ENCODE measurements around the gene ATP10B.
"Not testable (repeated sequence)": the region's sequence is repeated elsewhere in the genome, so short reads cannot be mapped to it uniquely, and the experiment has no call there.

ATP10B gene

GRCh38 chr5:160749026-160749425, 103.0 kb downstream of the ATP10B start:
- DNase-seq, result no peak

GRCh38 chr5:160747987-160748386, 104.0 kb downstream of the ATP10B start:
- no peak for DNase-seq

GRCh38 chr5:160747559-160747958, 104.5 kb downstream of the ATP10B start:
- DNase-seq, result no peak

- no peak for DNase-seq
Measured at GRCh38 chr5:160744268-160745101, 107.5 kb downstream of the ATP10B start.

GRCh38 chr5:160743027-160743426, 109.0 kb downstream of the ATP10B start:
- DNase-seq, result no peak

- DNase-seq, result no peak
Measured at GRCh38 chr5:160742446-160742845, 109.6 kb downstream of the ATP10B start.

GRCh38 chr5:160727296-160727997, 124.6 kb downstream of the ATP10B start:
- no peak for DNase-seq

- DNase-seq, result no peak
Measured at GRCh38 chr5:160726721-160727120, 125.3 kb downstream of the ATP10B start.

GRCh38 chr5:160720822-160721221, 131.2 kb downstream of the ATP10B start:
- DNase-seq, result no peak

- not testable (repeated sequence) for DNase-seq
Measured at GRCh38 chr5:160715508-160715907, 136.5 kb downstream of the ATP10B start.

GRCh38 chr5:160703547-160704189, 148.3 kb downstream of the ATP10B start:
- no peak for DNase-seq

- no peak for DNase-seq
Measured at GRCh38 chr5:160702934-160703333, 149.1 kb downstream of the ATP10B start.

- no peak for DNase-seq
Measured at GRCh38 chr5:160702311-160702803, 149.7 kb downstream of the ATP10B start.

- no peak for DNase-seq
Measured at GRCh38 chr5:160701403-160701802, 150.6 kb downstream of the ATP10B start.

GRCh38 chr5:160699301-160699700, 152.7 kb downstream of the ATP10B start:
- DNase-seq, result no peak

- no peak for DNase-seq
Measured at GRCh38 chr5:160697281-160697680, 154.7 kb downstream of the ATP10B start.

- DNase-seq, result no peak
Measured at GRCh38 chr5:160694896-160695295, 157.1 kb downstream of the ATP10B start.

- no peak for DNase-seq
Measured at GRCh38 chr5:160693831-160694465, 158.1 kb downstream of the ATP10B start.

- DNase-seq, result no peak
Measured at GRCh38 chr5:160692271-160692670, 159.7 kb downstream of the ATP10B start.

- DNase-seq, result no peak
Measured at GRCh38 chr5:160685695-160686094, 166.3 kb downstream of the ATP10B start.

- no peak for DNase-seq
Measured at GRCh38 chr5:160685219-160685618, 166.8 kb downstream of the ATP10B start.

- no peak for DNase-seq
Measured at GRCh38 chr5:160679567-160680309, 172.3 kb downstream of the ATP10B start.
